MV-4-11 (cell line): ENCODE data around the gene SELENOO.
A peak's percentile ranks its signal among the peaks of the same experiment; 100 is the strongest.

Source experiments
- DNase-seq: peaks from one replicate; lab custom pipeline; 2025; lab: John Stamatoyannopoulos, UW

SELENOO gene

DNA sequence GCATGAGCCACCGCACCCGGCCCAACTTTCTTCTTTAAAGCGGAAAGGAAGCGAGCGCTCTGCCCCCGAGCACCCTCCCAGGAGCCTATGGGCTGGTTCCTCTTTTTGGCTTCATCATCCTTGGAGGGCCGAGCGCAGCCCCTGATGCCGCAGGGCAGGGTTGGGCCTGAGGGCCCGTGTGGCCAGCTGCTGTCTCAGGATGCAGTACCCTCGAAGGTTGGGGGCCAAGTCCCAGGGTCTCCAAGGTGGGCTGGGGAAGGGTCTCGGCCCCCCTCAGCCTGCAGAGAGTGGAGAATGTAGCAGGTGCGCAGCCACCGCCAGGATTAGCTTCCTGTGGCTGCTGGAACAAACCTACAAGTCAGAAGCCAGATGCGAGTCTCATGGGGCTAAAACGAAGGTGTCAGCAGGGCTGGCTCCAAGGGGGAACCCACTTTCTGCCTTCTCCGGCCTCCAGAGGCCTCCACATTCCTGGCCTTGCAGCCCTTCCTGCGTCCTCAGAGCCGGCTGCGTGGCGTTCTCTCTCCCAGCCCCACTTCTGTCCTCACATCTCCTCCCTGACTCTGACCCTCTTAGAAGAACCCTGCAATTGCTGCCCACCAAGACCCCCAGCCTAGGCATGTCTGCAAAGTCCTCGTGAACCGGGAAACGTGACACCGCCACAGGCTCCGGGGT lies 27.4 kb upstream of the SELENOO start:
- peak; percentile 84 for DNase-seq

DNA sequence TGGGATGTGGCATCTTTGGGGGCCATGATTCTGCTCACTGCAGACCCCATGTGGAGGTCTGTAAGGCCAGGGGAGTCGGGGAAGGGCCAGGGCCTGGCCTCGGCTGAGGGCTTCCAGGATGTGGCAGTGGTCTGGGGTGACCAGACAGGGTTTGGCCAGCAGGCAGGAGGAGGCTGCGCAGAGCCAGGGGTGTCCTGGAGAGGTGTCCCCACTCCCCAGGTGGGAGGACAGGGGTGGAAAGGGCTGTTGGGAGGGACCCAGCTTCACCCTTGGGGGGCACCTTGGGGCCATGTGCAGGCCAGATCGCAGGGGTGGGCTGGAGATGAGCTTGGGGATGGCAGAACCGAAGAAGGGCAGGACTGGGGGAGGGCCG lies 26.8 kb upstream of the SELENOO start:
- no peak for DNase-seq

DNA sequence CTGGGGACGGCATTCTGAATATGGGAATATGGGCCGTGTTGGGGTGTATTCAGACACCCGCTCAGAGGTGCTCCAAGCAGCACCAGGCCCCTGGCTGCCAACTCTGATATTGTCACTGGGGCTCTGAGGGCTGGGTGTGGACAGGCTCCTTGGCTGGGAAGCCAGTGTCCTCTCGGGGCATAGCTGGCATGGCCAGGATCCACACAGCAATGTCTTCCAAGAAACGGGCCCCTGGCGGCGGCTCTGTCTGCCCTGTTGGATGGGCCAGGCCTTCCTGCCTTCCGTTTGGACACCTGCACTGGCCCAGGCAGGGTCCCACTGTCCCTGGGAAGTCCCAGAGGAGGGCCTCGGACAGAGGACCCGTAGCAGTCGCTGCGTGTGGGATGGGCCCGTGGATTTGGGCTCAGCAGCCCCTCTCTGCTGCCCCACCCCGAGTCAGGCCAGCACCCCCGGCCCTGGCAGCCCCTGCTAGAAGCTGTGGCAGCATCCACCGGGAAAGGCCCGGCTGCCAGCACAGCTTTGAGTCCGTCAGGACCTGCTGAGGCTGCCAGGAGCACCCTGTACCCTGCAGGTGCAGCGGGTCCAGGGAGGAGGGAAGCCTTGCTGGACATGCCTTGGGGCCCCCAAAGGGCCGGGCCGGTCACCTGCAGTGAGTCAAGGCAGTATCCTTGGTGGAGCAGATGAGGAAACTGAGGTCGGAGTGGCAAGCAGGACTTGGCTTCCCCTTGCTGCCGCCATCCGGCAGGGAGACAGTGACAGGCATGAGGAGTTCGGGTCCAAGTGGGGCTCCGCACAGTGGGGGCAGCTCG lies 26.2 kb upstream of the SELENOO start:
- no peak for DNase-seq

DNA sequence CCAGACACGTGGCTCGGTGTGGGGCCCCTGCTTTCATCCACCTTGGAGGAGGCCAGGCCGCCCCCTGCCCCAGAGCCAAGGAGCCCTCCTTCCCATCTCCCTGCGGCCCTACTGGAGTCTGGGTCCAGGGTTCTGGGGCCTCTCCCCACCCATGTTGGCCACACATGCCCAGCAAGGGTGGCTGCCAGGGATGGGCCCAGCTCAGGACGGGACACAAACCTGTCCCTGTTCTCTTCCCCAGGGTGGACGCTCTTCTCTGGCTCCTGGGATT lies 25.7 kb upstream of the SELENOO start:
- DNase-seq = no peak

GRCh38 chr22:50175921-50176849 lies 24.6 kb upstream of the SELENOO start:
- DNase-seq = no peak

GRCh38 chr22:50176850-50177536 lies 23.8 kb upstream of the SELENOO start:
- DNase-seq = no peak

DNA sequence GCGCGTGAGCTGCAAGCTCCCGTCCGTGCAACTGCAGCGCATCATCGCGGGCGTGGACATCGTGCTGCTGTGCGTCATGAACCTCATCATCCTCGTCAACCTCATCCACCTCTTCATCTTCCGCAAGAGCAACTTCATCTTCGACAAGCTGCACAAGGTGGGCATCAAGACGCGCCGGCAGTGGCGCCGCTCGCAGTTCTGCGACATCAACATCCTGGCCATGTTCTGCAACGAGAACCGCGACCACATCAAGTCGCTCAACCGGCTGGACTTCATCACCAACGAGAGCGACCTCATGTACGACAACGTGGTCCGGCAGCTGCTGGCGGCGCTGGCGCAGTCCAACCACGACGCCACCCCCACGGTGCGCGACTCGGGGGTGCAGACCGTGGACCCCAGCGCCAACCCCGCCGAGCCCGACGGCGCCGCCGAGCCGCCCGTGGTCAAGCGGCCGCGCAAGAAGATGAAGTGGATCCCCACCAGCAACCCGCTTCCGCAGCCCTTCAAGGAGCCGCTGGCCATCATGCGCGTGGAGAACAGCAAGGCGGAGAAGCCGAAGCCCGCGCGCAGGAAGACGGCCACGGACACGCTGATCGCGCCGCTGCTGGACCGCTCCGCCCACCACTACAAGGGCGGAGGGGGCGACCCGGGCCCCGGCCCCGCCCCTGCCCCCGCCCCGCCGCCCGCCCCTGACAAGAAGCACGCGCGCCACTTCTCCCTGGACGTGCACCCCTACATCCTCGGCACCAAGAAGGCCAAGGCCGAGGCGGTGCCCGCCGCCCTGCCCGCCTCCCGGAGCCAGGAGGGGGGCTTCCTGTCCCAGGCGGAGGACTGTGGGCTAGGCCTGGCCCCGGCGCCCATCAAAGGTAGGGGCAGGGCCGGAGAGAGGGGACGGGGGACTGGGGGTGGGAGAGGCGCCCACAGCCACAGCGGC lies 23.0 kb upstream of the SELENOO start:
- no peak for DNase-seq

- DNase-seq = no peak
Observed at GRCh38 chr22:50178471-50178864, 22.3 kb upstream of the SELENOO start.

GRCh38 chr22:50178871-50179869 lies 21.6 kb upstream of the SELENOO start:
- DNase-seq = no peak

DNA sequence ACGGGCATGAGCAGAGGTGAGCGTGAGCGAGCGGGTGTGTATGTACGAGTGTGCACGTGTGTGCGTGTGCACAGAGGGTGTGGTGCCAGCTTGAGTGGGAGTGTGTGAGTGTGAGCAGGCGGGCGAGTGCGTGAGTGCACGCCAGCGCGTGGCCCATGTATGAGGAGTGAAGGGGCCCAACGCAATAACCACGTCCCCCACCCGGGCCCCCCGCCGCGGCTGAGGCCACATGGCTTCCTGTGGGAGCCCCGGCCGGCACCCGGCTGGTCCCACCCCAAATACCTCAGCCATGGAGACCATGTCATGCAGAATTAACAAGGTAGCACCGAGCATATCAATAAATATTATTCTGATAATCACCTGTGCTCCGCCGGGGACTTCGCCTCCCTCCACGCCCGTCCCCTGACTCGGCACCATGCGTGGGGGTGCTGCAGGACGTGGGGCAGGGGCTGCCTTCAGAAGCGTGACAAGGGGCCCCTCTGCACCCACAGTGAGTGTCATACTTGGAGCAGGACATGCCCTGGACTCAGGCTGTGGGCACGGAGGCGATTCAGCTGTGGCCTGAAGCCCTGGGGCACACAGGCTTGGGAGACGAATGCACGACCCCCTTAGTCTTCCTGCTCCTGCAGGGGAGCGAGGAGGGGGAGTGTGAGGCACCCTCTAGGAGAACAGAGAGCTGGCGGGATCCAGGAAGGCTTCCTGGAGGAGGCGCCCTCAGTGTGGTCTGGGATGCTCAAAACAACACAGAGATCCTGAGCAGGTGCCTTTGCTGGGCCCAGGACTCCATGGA lies 20.7 kb upstream of the SELENOO start:
- no peak for DNase-seq

DNA sequence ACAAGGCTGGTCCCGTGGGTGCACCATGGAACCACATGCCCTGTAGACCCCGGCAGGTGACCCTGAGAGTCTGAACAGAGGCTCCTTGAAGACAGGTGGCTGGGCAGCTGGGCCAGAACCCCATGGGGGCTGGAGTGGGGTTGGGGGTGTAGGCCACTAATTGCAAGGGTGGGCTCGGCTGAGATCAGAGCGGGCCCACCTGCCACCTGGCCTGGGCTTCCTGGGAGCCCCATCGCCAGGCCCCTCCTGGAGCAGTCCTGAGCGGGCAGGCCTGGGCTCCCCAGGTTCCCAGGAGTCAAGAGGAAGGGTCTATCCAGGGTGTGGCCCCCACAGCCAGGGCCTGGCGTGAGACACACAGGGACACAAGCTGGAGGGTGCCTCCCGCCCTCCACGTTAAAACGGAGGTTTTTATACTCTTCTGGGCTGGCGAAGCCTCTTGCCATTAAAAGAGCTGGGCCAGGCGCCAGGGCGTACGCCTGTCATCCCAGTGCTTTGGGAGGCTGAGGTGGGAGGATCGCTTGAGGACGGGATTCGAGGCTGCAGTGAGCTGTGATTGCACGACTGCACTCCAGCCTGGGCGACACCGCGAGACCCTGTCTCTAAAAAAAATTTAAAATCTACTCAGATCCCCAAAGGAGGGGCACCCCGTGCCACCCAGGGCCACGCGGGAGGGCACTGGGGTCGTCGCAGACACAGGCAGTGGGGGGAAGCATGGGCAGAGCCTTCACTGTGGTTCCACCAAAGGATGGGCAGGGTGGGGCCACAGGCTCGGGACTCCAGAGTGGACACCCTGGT lies 19.9 kb upstream of the SELENOO start:
- no peak for DNase-seq

- DNase-seq = no peak
Observed at GRCh38 chr22:50182176-50183081, 18.4 kb upstream of the SELENOO start.

- DNase-seq = no peak
Observed at GRCh38 chr22:50183141-50183971, 17.5 kb upstream of the SELENOO start.

DNA sequence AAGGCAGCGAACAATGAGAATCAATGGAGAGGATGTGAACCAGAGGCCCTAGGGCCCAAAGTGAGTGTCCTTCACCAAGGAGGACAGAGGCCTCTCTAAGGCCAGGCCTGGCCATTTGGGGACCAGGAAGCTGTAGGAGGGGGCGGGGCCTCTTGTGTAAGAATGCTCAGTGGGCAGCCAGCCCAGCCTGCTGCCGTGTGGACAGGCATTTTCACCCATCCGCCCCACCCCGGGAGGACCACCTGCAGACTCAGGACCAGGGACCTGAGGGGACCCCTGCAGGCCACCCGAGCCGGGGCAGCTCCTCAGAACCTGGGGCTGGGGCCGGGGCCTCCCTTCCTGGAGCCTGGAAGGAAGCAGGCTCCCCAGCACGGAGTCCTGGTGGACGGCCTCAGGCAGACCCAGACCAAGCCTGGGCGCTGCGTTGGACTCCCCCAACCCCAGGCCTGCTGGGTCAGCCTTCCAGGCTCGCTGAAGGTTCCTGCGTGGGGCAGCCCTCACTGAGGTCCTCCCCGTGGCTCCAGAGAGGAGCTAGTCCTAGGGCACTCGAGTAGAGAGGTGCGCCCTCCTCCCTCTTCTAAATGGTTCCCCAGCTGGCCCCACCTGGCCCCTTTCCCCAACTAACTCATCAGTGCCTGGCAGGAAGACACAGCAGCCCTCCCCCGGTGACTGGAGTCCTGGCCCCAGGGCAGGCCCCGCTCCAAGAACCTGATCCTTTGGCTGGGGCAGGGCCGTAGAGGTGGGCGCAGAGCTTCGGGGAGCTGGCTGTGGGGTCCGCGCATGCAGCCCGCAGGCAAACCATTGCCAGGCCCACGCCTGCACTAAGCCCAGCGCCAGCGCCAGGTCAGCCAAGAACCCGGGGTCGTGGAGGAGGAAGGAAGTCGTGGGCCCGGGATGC lies 16.6 kb upstream of the SELENOO start:
- DNase-seq = no peak

DNA sequence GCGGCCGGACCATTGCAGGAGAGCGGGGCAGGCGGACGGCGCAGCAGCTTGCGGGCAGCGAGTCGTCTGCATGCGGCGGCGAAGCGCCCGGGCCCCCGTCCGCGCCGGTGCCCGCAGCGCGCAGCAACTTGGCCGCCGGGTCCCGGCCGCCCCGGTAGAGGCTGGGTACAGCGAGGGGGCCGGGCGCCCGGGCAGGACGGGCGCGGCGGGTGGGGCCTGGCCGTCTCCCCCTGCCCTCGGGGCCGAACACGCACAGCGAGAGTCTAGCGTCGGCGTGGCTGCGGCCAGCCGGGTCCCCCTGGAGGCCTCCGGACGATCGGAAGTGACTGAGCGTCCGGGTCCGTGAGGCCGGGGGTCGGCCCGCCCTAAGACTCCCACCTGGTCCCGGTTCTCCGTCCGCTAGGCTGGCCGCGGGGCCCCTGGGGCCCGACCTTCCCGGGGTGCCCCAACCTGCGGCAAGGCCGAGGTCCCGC lies 15.9 kb upstream of the SELENOO start:
- DNase-seq = no peak
